ENCODE results near the gene FBXL17.
A peak's percentile ranks its signal among the peaks of the same experiment; 100 is the strongest.

Gene FBXL17

DNA sequence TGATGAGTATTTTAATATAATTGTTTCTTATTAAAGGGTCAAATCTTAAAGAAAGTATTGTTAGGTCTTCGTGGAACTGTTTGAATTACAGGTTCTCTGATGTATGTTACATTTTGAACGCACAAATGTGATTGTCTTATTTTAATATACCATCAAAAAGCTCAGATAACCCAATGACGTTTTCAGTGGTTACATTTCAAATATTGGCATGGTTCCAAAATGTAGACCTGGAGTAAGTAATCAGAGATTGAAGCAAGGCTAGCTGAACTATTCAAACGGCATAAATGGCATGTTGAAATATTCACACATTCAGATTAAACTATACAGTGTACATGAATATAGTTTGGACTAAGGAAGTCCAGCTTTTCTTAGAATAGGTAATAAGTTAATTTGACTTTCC is 429.4 kb downstream of the FBXL17 start:
- CTCF ChIA-PET = no interaction called here
- no peak overlapping the region for H3K27ac ChIP-seq (ENCODE audit: extremely low read depth, low read depth, low read length)
- TF ChIP-seq ZNF37A (tag by site-specific recombination; IDR thresholded peaks at IDR 0.05) (no peak), ZNF350 (tag by site-specific recombination; IDR thresholded peaks at IDR 0.05) (0 out of 2 replicates have a peak, but pooled peaks have one; percentile 35), ZNF549 (tag by site-specific recombination; IDR thresholded peaks at IDR 0.05) (0 out of 2 replicates have a peak, but pooled peaks have one; percentile 28)

DNA sequence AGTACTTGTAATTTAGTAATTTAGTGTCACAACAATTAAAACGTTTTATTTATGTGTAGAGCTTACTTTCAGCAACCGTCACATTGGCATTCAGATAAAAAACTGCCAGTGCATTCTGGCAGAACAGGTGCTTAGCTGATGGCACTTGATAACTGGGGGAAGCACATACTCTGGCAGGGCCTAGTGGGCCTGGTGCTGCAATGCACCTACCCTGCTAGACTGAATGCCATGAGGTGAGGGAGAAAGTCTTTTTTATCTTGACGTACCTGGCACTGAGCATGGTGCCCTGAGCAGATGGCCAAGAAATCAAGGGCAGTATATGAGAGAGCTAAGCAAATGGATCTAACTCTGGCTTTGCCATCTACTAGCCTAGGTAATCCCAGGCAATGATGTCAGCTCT is 430.6 kb downstream of the FBXL17 start:
- POLR2A ChIA-PET = no interaction called here
- CTCF ChIA-PET = no interaction called here
- no peak for TF ChIP-seq ZNF302 (tag by site-specific recombination; IDR thresholded peaks at IDR 0.05; ENCODE audit: low read depth)
- no peak for TF ChIP-seq ZIC2 (tag by site-specific recombination; IDR thresholded peaks at IDR 0.05)
- no peak for TF ChIP-seq ZNF138 (tag by site-specific recombination; IDR thresholded peaks at IDR 0.05; ENCODE audit: borderline replicate concordance)
- no peak for TF ChIP-seq ZNF394 (tag by site-specific recombination; IDR thresholded peaks at IDR 0.05; ENCODE audit: borderline replicate concordance)
- TF ChIP-seq ZNF354C (tag by site-specific recombination; IDR thresholded peaks at IDR 0.05; ENCODE audit: borderline replicate concordance, low read depth) = no peak
- TF ChIP-seq, protein P1, sequence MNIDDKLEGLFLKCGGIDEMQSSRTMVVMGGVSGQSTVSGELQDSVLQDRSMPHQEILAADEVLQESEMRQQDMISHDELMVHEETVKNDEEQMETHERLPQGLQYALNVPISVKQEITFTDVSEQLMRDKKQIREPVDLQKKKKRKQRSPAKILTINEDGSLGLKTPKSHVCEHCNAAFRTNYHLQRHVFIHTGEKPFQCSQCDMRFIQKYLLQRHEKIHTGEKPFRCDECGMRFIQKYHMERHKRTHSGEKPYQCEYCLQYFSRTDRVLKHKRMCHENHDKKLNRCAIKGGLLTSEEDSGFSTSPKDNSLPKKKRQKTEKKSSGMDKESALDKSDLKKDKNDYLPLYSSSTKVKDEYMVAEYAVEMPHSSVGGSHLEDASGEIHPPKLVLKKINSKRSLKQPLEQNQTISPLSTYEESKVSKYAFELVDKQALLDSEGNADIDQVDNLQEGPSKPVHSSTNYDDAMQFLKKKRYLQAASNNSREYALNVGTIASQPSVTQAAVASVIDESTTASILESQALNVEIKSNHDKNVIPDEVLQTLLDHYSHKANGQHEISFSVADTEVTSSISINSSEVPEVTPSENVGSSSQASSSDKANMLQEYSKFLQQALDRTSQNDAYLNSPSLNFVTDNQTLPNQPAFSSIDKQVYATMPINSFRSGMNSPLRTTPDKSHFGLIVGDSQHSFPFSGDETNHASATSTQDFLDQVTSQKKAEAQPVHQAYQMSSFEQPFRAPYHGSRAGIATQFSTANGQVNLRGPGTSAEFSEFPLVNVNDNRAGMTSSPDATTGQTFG (tag by site-specific recombination; IDR thresholded peaks at IDR 0.05; ENCODE audit: borderline replicate concordance) = no peak
- no peak for TF ChIP-seq ZNF37A (tag by site-specific recombination; IDR thresholded peaks at IDR 0.05)
- TF ChIP-seq, protein P2, sequence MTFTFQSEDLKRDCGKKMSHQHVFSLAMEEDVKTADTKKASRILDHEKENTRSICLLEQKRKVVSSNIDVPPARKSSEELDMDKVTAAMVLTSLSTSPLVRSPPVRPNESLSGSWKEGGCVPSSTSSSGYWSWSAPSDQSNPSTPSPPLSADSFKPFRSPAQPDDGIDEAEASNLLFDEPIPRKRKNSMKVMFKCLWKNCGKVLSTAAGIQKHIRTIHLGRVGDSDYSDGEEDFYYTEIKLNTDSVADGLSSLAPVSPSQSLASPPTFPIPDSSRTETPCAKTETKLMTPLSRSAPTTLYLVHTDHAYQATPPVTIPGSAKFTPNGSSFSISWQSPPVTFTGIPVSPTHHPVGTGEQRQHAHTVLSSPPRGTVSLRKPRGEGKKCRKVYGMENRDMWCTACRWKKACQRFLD (tag by site-specific recombination; IDR thresholded peaks at IDR 0.05) = no peak
- TF ChIP-seq ZBTB8A (tag by site-specific recombination; IDR thresholded peaks at IDR 0.05) = no peak
- TF ChIP-seq ZNF366 (tag by site-specific recombination; conservative IDR thresholded peaks at IDR 0.05) = no peak
- no peak for TF ChIP-seq ZNF202 (tag by site-specific recombination; IDR thresholded peaks at IDR 0.05; ENCODE audit: borderline replicate concordance)
- no peak for TF ChIP-seq REPIN1 (tag by site-specific recombination; IDR thresholded peaks at IDR 0.05; ENCODE audit: low read depth)
- TF ChIP-seq, protein P3, sequence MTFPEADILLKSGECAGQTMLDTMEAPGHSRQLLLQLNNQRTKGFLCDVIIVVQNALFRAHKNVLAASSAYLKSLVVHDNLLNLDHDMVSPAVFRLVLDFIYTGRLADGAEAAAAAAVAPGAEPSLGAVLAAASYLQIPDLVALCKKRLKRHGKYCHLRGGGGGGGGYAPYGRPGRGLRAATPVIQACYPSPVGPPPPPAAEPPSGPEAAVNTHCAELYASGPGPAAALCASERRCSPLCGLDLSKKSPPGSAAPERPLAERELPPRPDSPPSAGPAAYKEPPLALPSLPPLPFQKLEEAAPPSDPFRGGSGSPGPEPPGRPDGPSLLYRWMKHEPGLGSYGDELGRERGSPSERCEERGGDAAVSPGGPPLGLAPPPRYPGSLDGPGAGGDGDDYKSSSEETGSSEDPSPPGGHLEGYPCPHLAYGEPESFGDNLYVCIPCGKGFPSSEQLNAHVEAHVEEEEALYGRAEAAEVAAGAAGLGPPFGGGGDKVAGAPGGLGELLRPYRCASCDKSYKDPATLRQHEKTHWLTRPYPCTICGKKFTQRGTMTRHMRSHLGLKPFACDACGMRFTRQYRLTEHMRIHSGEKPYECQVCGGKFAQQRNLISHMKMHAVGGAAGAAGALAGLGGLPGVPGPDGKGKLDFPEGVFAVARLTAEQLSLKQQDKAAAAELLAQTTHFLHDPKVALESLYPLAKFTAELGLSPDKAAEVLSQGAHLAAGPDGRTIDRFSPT (tag by site-specific recombination; IDR thresholded peaks at IDR 0.05) = no peak
- no peak for TF ChIP-seq SP7 (tag by site-specific recombination; IDR thresholded peaks at IDR 0.05)
- no peak for TF ChIP-seq ZNF830 (tag by site-specific recombination; IDR thresholded peaks at IDR 0.05; ENCODE audit: low read depth)
- TF ChIP-seq ZNF626 (tag by site-specific recombination; IDR thresholded peaks at IDR 0.05) = no peak

More for the DNA sequence above, 429.4 kb downstream of the FBXL17 start:
- no peaks in the 10 kb centered on the region for H3K36me3 ChIP-seq (ENCODE audit: control insufficient read depth in 2 of 2, insufficient read depth in 1 of 2, low read length in 2 of 2)
- H3K9me3 ChIP-seq (ENCODE audit: control insufficient read depth, insufficient read depth, low read depth, low read length) = no peaks in the 10 kb centered on the region
- POLR2A ChIA-PET = no interaction called here
- peaks cover 7% of the 10 kb centered on the region; the same call in 1 of the 2 replicates for H3K4me1 ChIP-seq (ENCODE audit: control insufficient read depth, insufficient read depth, low read length)
- H3K4me3 ChIP-seq (ENCODE audit: low read depth, low read length) = no peak overlapping the region

More for the DNA sequence above, 430.6 kb downstream of the FBXL17 start:
- H3K27ac ChIP-seq (ENCODE audit: extremely low read depth, low read depth, low read length) = no peak overlapping the region
- no peak overlapping the region for H3K4me3 ChIP-seq (ENCODE audit: low read depth, low read length)
- H3K4me1 ChIP-seq (ENCODE audit: control insufficient read depth, insufficient read depth, low read length) = peaks cover 7% of the 10 kb centered on the region; the same call in 1 of the 2 replicates
- no peaks in the 10 kb centered on the region for H3K36me3 ChIP-seq (ENCODE audit: control insufficient read depth in 2 of 2, insufficient read depth in 1 of 2, low read length in 2 of 2)
- no peaks in the 10 kb centered on the region for H3K9me3 ChIP-seq (ENCODE audit: control insufficient read depth, insufficient read depth, low read depth, low read length)
